ENCODE results near the gene ATP6V1A.

Gene ATP6V1A

GRCh38 chr3:113754494-113755159, 7.8 kb downstream of the ATP6V1A start:
- Histone ChIP-seq H3K27me3 (ENCODE audit: insufficient read depth, low read depth) (no peaks in the 10 kb centered on the region), H3K4me3 (IDR thresholded peaks at IDR 0.05; ENCODE audit: insufficient read depth, low read depth, low read length) (no peak overlapping the region), H3K36me3 (ENCODE audit: insufficient read depth) (no peaks in the 10 kb centered on the region), H3K4me2 (no peak overlapping the region), H3K9ac (no peak overlapping the region), H2AFZ (ENCODE audit: low read depth) (no peak overlapping the region), H3K4me1 (ENCODE audit: low read depth, poor library complexity, severe bottlenecking) (peaks cover 19% of the 10 kb centered on the region), H4K20me1 (ENCODE audit: insufficient read depth) (no peaks in the 10 kb centered on the region), H3K79me2 (ENCODE audit: insufficient read depth, low read depth) (peaks cover 32% of the 10 kb centered on the region; the same call in 1 of the 2 replicates), H3K27ac (no peak overlapping the region)
- no peak for TF ChIP-seq CTCF (conservative IDR thresholded peaks at IDR 0.05; ENCODE audit: low read depth, low read length)

GRCh38 chr3:113758389-113759024, 11.7 kb downstream of the ATP6V1A start:
- no peak for TF ChIP-seq CTCF (conservative IDR thresholded peaks at IDR 0.05; ENCODE audit: low read depth, low read length)
- H3K79me2 ChIP-seq (ENCODE audit: insufficient read depth, low read depth): peaks cover 7% of the 10 kb centered on the region; the same call in 1 of the 2 replicates
- no peak overlapping the region for H3K4me2 ChIP-seq
- no peak overlapping the region for H3K4me3 ChIP-seq (IDR thresholded peaks at IDR 0.05; ENCODE audit: insufficient read depth, low read depth, low read length)
- H4K20me1 ChIP-seq (ENCODE audit: insufficient read depth): no peaks in the 10 kb centered on the region
- no peak overlapping the region for H3K27ac ChIP-seq
- H3K27me3 ChIP-seq (ENCODE audit: insufficient read depth, low read depth): no peaks in the 10 kb centered on the region
- no peak overlapping the region for H2AFZ ChIP-seq (ENCODE audit: low read depth)
- H3K9ac ChIP-seq: no peak overlapping the region
- no peaks in the 10 kb centered on the region for H3K36me3 ChIP-seq (ENCODE audit: insufficient read depth)
- H3K4me1 ChIP-seq (ENCODE audit: low read depth, poor library complexity, severe bottlenecking): no peaks in the 10 kb centered on the region

GRCh38 chr3:113764698-113765097, 17.9 kb downstream of the ATP6V1A start:
- H3K36me3 ChIP-seq (ENCODE audit: insufficient read depth): no peaks in the 10 kb centered on the region
- H2AFZ ChIP-seq (ENCODE audit: low read depth): no peak overlapping the region
- H3K4me3 ChIP-seq (IDR thresholded peaks at IDR 0.05; ENCODE audit: insufficient read depth, low read depth, low read length): no peak overlapping the region
- H3K79me2 ChIP-seq (ENCODE audit: insufficient read depth, low read depth): no peaks in the 10 kb centered on the region; the same call in 1 of the 2 replicates
- H3K27me3 ChIP-seq (ENCODE audit: insufficient read depth, low read depth): no peaks in the 10 kb centered on the region
- TF ChIP-seq CTCF (conservative IDR thresholded peaks at IDR 0.05; ENCODE audit: low read depth, low read length): no peak
- no peak overlapping the region for H3K27ac ChIP-seq
- H3K4me2 ChIP-seq: no peak overlapping the region
- peaks cover 10% of the 10 kb centered on the region for H3K4me1 ChIP-seq (ENCODE audit: low read depth, poor library complexity, severe bottlenecking)
- no peak overlapping the region for H3K9ac ChIP-seq
- H4K20me1 ChIP-seq (ENCODE audit: insufficient read depth): no peaks in the 10 kb centered on the region

- no peak overlapping the region for H3K9ac ChIP-seq
- no peaks in the 10 kb centered on the region for H3K27me3 ChIP-seq (ENCODE audit: insufficient read depth, low read depth)
- H3K27ac ChIP-seq: peak overlapping the region; percentile 23; the same call in 1 of the 2 replicates
- H2AFZ ChIP-seq (ENCODE audit: low read depth): no peak overlapping the region
- H3K4me2 ChIP-seq: peak overlapping the region; percentile 49
- H4K20me1 ChIP-seq (ENCODE audit: insufficient read depth): no peaks in the 10 kb centered on the region
- TF ChIP-seq CTCF (conservative IDR thresholded peaks at IDR 0.05; ENCODE audit: low read depth, low read length): no peak
- peaks cover 15% of the 10 kb centered on the region for H3K4me1 ChIP-seq (ENCODE audit: low read depth, poor library complexity, severe bottlenecking)
- no peak overlapping the region for H3K4me3 ChIP-seq (IDR thresholded peaks at IDR 0.05; ENCODE audit: insufficient read depth, low read depth, low read length)
- no peaks in the 10 kb centered on the region for H3K79me2 ChIP-seq (ENCODE audit: insufficient read depth, low read depth)
- no peaks in the 10 kb centered on the region for H3K36me3 ChIP-seq (ENCODE audit: insufficient read depth)
These were observed 22.7 kb downstream of the ATP6V1A start for GRCh38 chr3:113769551-113769950.

Measured in KMS-11 (cell line).